ENCODE results near the gene MLLT6.

GRCh38 chr17:38669520-38669919, 35.6 kb upstream of the MLLT6 start:
- TF ChIP-seq, protein P1, sequence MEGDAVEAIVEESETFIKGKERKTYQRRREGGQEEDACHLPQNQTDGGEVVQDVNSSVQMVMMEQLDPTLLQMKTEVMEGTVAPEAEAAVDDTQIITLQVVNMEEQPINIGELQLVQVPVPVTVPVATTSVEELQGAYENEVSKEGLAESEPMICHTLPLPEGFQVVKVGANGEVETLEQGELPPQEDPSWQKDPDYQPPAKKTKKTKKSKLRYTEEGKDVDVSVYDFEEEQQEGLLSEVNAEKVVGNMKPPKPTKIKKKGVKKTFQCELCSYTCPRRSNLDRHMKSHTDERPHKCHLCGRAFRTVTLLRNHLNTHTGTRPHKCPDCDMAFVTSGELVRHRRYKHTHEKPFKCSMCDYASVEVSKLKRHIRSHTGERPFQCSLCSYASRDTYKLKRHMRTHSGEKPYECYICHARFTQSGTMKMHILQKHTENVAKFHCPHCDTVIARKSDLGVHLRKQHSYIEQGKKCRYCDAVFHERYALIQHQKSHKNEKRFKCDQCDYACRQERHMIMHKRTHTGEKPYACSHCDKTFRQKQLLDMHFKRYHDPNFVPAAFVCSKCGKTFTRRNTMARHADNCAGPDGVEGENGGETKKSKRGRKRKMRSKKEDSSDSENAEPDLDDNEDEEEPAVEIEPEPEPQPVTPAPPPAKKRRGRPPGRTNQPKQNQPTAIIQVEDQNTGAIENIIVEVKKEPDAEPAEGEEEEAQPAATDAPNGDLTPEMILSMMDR (CRISPR knock-in tag; IDR thresholded peaks at IDR 0.05) = no peak
- TF ChIP-seq EZH2 (conservative IDR thresholded peaks at IDR 0.05; ENCODE audit: low read depth, low read length) (no peak), SP1 (IDR thresholded peaks at IDR 0.05) (no peak), SP1 (CRISPR knock-in tag; IDR thresholded peaks at IDR 0.05) (no peak), CAMTA2 (CRISPR knock-in tag; IDR thresholded peaks at IDR 0.05; ENCODE audit: borderline replicate concordance) (no peak), ZNF136 (CRISPR knock-in tag; IDR thresholded peaks at IDR 0.05; ENCODE audit: low read depth) (no peak), NBN (conservative IDR thresholded peaks at IDR 0.05) (no peak)
- TF ChIP-seq, protein P2, sequence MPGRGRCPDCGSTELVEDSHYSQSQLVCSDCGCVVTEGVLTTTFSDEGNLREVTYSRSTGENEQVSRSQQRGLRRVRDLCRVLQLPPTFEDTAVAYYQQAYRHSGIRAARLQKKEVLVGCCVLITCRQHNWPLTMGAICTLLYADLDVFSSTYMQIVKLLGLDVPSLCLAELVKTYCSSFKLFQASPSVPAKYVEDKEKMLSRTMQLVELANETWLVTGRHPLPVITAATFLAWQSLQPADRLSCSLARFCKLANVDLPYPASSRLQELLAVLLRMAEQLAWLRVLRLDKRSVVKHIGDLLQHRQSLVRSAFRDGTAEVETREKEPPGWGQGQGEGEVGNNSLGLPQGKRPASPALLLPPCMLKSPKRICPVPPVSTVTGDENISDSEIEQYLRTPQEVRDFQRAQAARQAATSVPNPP (CRISPR knock-in tag; IDR thresholded peaks at IDR 0.05) = no peak
- TF ChIP-seq, protein P3, sequence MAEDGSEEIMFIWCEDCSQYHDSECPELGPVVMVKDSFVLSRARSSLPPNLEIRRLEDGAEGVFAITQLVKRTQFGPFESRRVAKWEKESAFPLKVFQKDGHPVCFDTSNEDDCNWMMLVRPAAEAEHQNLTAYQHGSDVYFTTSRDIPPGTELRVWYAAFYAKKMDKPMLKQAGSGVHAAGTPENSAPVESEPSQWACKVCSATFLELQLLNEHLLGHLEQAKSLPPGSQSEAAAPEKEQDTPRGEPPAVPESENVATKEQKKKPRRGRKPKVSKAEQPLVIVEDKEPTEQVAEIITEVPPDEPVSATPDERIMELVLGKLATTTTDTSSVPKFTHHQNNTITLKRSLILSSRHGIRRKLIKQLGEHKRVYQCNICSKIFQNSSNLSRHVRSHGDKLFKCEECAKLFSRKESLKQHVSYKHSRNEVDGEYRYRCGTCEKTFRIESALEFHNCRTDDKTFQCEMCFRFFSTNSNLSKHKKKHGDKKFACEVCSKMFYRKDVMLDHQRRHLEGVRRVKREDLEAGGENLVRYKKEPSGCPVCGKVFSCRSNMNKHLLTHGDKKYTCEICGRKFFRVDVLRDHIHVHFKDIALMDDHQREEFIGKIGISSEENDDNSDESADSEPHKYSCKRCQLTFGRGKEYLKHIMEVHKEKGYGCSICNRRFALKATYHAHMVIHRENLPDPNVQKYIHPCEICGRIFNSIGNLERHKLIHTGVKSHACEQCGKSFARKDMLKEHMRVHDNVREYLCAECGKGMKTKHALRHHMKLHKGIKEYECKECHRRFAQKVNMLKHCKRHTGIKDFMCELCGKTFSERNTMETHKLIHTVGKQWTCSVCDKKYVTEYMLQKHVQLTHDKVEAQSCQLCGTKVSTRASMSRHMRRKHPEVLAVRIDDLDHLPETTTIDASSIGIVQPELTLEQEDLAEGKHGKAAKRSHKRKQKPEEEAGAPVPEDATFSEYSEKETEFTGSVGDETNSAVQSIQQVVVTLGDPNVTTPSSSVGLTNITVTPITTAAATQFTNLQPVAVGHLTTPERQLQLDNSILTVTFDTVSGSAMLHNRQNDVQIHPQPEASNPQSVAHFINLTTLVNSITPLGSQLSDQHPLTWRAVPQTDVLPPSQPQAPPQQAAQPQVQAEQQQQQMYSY (CRISPR knock-in tag; IDR thresholded peaks at IDR 0.05) = no peak

Measured in HepG2 (cell line).